H9 (cell line): Measurements from ENCODE around the gene MEG3. TPM values are rescaled to one million over a fixed set of nuclear protein-coding genes. Genes with fewer than 3 reads are reported as not detected.

Experiments used
- DNase-seq: peaks from one replicate; pipeline ENCODE4 v3.0.0-alpha.2; 2017
- H2AFZ ChIP-seq: one replicate; pipeline ENCODE4 v1.6.1; 2013; ENCODE audit warnings: mild to moderate bottlenecking, low read length, control low read depth, moderate library complexity
- H2AK5ac ChIP-seq: 2 replicates; pipeline ENCODE4 v1.6.1; 2013; ENCODE audit warnings: low read length, control low read depth, mixed read lengths; ENCODE audit not compliant: insufficient read length
- H2BK120ac ChIP-seq: one replicate; pipeline ENCODE4 v1.6.1; 2013; ENCODE audit warnings: low read depth, mild to moderate bottlenecking, low read length, control low read depth, inconsistent platforms; ENCODE audit not compliant: poor library complexity, severe bottlenecking
- H2BK12ac ChIP-seq: 2 replicates; pipeline ENCODE4 v1.6.1; 2013; ENCODE audit warnings: low read length, control low read depth, mixed read lengths, low read depth; ENCODE audit not compliant: insufficient read length
- H2BK15ac ChIP-seq: 2 replicates; pipeline ENCODE4 v1.6.1; 2013; ENCODE audit warnings: low read depth, low read length, control low read depth
- H2BK20ac ChIP-seq: one replicate; pipeline ENCODE4 v1.6.1; 2013; ENCODE audit warnings: low read depth, mild to moderate bottlenecking, low read length, control low read depth, inconsistent platforms; ENCODE audit not compliant: poor library complexity, severe bottlenecking
- H2BK5ac ChIP-seq: 2 replicates; pipeline ENCODE4 v1.6.1; 2013; ENCODE audit warnings: low read length, control low read depth, mixed read lengths; ENCODE audit not compliant: insufficient read length
- H3K14ac ChIP-seq: 2 replicates; pipeline ENCODE4 v1.6.1; 2013; ENCODE audit warnings: low read length, control low read depth; ENCODE audit not compliant: insufficient read depth
- H3K18ac ChIP-seq: 2 replicates; pipeline ENCODE4 v1.6.1; 2013; ENCODE audit warnings: low read depth, mild to moderate bottlenecking, mixed read lengths, low read length, control low read depth; ENCODE audit not compliant: insufficient read length
- H3K23ac ChIP-seq: 2 replicates; pipeline ENCODE4 v1.6.1; 2013; ENCODE audit warnings: low read length, control low read depth, mixed read lengths, low read depth; ENCODE audit not compliant: insufficient read length
- H3K23me2 ChIP-seq: 2 replicates; pipeline ENCODE4 v1.6.1; 2013; ENCODE audit warnings: low read depth, mild to moderate bottlenecking, mixed read lengths, low read length, control low read depth; ENCODE audit not compliant: insufficient read length, poor library complexity, severe bottlenecking
- H3K27ac ChIP-seq: 2 replicates; pipeline ENCODE4 v1.5.1; 2013; ENCODE audit warnings: low read length, control low read depth, mixed read lengths, low read depth; ENCODE audit not compliant: insufficient read length
- H3K27me3 ChIP-seq: 2 replicates; pipeline ENCODE4 v1.6.1; 2013; ENCODE audit warnings: low read length, control low read depth, inconsistent platforms; ENCODE audit not compliant: insufficient read depth
- H3K4ac ChIP-seq: 2 replicates; pipeline ENCODE4 v1.6.1; 2013; ENCODE audit warnings: low read depth, mild to moderate bottlenecking, control low read depth, inconsistent platforms, low read length, moderate library complexity
- H3K4me1 ChIP-seq: 2 replicates; pipeline ENCODE4 v1.6.1; 2013; ENCODE audit warnings: low read length, control low read depth, inconsistent platforms; ENCODE audit not compliant: insufficient read depth
- H3K4me2 ChIP-seq: 2 replicates; pipeline ENCODE4 v1.6.1; 2013; ENCODE audit warnings: low read length, control low read depth, mixed read lengths; ENCODE audit not compliant: insufficient read length, insufficient read depth
- H3K56ac ChIP-seq: 2 replicates; pipeline ENCODE4 v1.6.1; 2013; ENCODE audit warnings: low read depth, mild to moderate bottlenecking, mixed read lengths, low read length, control low read depth; ENCODE audit not compliant: insufficient read length
- H3K79me1 ChIP-seq: 2 replicates; pipeline ENCODE4 v1.6.1; 2013; ENCODE audit warnings: low read depth, mild to moderate bottlenecking, moderate library complexity, low read length, control low read depth, inconsistent platforms; ENCODE audit not compliant: insufficient read depth, poor library complexity, severe bottlenecking
- H3K79me2 ChIP-seq: 2 replicates; pipeline ENCODE4 v1.6.1; 2013; ENCODE audit warnings: low read length, control low read depth, inconsistent platforms; ENCODE audit not compliant: insufficient read depth
- H3K9ac ChIP-seq: 2 replicates; pipeline ENCODE4 v1.6.1; 2013; ENCODE audit warnings: low read length, control low read depth, mixed read lengths; ENCODE audit not compliant: insufficient read length; ENCODE audit errors: extremely low read depth
- H3K9me3 ChIP-seq: one replicate; pipeline ENCODE4 v1.6.1; 2013; ENCODE audit warnings: low read depth, low read length, inconsistent platforms; ENCODE audit not compliant: control insufficient read depth
- H3T11ph ChIP-seq: one replicate; pipeline ENCODE4 v1.6.1; 2013; ENCODE audit warnings: mild to moderate bottlenecking, low read length, control low read depth, inconsistent platforms
- H4K20me1 ChIP-seq: one replicate; pipeline ENCODE4 v1.6.1; 2013; ENCODE audit not compliant: control insufficient read depth, insufficient read length, insufficient read depth
- H4K5ac ChIP-seq: 2 replicates; pipeline ENCODE4 v1.6.1; 2013; ENCODE audit warnings: low read depth, mild to moderate bottlenecking, mixed read lengths, low read length, control low read depth; ENCODE audit not compliant: insufficient read length
- H4K8ac ChIP-seq: replicated peaks from 2 replicates; pipeline ENCODE4 v1.6.1; 2013; ENCODE audit warnings: low read length, control low read depth, mixed read lengths, low read depth; ENCODE audit not compliant: insufficient read length
- H4K91ac ChIP-seq: 2 replicates; pipeline ENCODE4 v1.6.1; 2013; ENCODE audit warnings: low read depth, mild to moderate bottlenecking, moderate library complexity, mixed read lengths, low read length, control low read depth; ENCODE audit not compliant: insufficient read length
- H3K27ac Mint-ChIP-seq, 3 experiments: 2 replicates in 2 of 3; 3 replicates in 1 of 3; pipeline ENCODE4 v1.8.0; 2020 to 2021; ENCODE audit warnings: mixed read lengths in 3 of 3, mild to moderate bottlenecking in 1 of 3, moderate library complexity in 1 of 3
- H3K27me3 Mint-ChIP-seq: 2 replicates; pipeline ENCODE4 v1.8.0; 2021; ENCODE audit warnings: low read depth, mild to moderate bottlenecking, moderate library complexity, mixed read lengths
- H3K36me3 Mint-ChIP-seq, 3 experiments: 2 replicates in 2 of 3; 3 replicates in 1 of 3; pipeline ENCODE4 v1.8.0; 2020 to 2021; ENCODE audit warnings: low read depth in 3 of 3, mixed read lengths in 3 of 3; ENCODE audit not compliant: insufficient read depth in 1 of 3
- H3K4me1 Mint-ChIP-seq, 2 experiments: 2 replicates each; pipeline ENCODE4 v1.8.0; 2020; ENCODE audit warnings: mixed read lengths in 2 of 2
- H3K4me3 Mint-ChIP-seq, 2 experiments: 2 replicates in 1 of 2; 3 replicates in 1 of 2; pipeline ENCODE4 v1.8.0; 2020 to 2021; ENCODE audit warnings: mild to moderate bottlenecking in 2 of 2, mixed read lengths in 2 of 2, moderate library complexity in 1 of 2
- H3K9me3 Mint-ChIP-seq, 2 experiments: 2 replicates in 1 of 2; 3 replicates in 1 of 2; pipeline ENCODE4 v1.8.0; 2020; ENCODE audit warnings: mild to moderate bottlenecking in 2 of 2, mixed read lengths in 2 of 2, moderate library complexity in 1 of 2
- WGBS: extraction: QIAGEN DNeasy Blood & Tissue Kit; methylation state at CpG from one replicate; pipeline ENCODE4 v1.1.7; 2013; ENCODE audit warnings: missing lambda C conversion rate, low lambda C conversion rate, mixed read lengths; ENCODE audit not compliant: insufficient read length; ENCODE audit errors: extremely low coverage; 5-methylcytosine and 5-hydroxymethylcytosine counted together
- total RNA-seq: library from RNA; stranded (reverse); gene quantifications from 2 replicates; pipeline ENCODE4 v1.2.1, GENCODE V29; 2021
- TF ChIP-seq, protein P1 (sequence below): fragments of 200-600 bp; sonication (generic); conservative IDR thresholded peaks from 3 replicates; pipeline ENCODE4 v1.8.0; 2021; ENCODE audit warnings: antibody characterized with exemption, mild to moderate bottlenecking

The MEG3 gene
- total RNA-seq, 1 experiment from 2014 or later, result 0.52 TPM

DNA sequence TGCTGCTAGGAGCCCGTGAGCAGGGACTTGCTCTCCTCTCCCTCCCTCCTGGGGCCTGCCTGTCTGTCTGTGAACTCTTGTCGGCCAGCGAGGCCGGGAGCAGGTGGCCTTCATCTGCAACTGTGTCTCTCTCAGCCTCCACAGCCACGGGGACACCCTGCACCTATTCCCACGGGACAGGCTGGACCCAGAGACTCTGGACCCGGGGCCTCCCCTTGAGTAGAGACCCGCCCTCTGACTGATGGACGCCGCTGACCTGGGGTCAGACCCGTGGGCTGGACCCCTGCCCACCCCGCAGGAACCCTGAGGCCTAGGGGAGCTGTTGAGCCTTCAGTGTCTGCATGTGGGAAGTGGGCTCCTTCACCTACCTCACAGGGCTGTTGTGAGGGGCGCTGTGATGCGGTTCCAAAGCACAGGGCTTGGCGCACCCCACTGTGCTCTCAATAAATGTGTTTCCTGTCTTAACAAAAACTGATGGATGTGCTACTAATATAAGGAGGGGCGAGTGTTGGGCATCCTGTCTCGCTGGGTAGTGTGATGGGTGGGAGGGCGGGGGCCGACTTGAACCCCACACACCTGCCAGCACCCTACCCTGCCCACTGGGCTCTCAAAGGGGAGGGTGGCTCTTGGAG is 34.8 kb downstream of the MEG3 start:
- H3K4me1 ChIP-seq, result no peaks in the 10 kb centered on the region
- no peak overlapping the region for H3T11ph ChIP-seq
- no peak overlapping the region for H2BK120ac ChIP-seq
- no peak overlapping the region for H2AK5ac ChIP-seq
- no peak overlapping the region for H4K91ac ChIP-seq
- DNase-seq, result no peak
- no peaks in the 10 kb centered on the region for H3K79me1 ChIP-seq
- no peaks in the 10 kb centered on the region for H3K9me3 ChIP-seq
- H3K23ac ChIP-seq, result no peak overlapping the region
- no peaks in the 10 kb centered on the region; a peak in 2 of 5 replicates for H3K9me3 Mint-ChIP-seq
- no peak overlapping the region for H4K5ac ChIP-seq
- no peaks in the 10 kb centered on the region; a peak in 1 of 7 replicates for H3K36me3 Mint-ChIP-seq
- no peak overlapping the region for H3K4me2 ChIP-seq
- no peak overlapping the region for H3K18ac ChIP-seq
- WGBS, result no CpG with 5 or more reads among the region's 19 CpGs
- no peaks in the 10 kb centered on the region for H3K27me3 ChIP-seq
- H2BK5ac ChIP-seq, result no peak overlapping the region
- H3K79me2 ChIP-seq, result no peaks in the 10 kb centered on the region
- TF ChIP-seq, protein P1, sequence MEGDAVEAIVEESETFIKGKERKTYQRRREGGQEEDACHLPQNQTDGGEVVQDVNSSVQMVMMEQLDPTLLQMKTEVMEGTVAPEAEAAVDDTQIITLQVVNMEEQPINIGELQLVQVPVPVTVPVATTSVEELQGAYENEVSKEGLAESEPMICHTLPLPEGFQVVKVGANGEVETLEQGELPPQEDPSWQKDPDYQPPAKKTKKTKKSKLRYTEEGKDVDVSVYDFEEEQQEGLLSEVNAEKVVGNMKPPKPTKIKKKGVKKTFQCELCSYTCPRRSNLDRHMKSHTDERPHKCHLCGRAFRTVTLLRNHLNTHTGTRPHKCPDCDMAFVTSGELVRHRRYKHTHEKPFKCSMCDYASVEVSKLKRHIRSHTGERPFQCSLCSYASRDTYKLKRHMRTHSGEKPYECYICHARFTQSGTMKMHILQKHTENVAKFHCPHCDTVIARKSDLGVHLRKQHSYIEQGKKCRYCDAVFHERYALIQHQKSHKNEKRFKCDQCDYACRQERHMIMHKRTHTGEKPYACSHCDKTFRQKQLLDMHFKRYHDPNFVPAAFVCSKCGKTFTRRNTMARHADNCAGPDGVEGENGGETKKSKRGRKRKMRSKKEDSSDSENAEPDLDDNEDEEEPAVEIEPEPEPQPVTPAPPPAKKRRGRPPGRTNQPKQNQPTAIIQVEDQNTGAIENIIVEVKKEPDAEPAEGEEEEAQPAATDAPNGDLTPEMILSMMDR, result no peak
- H4K20me1 ChIP-seq, result no peaks in the 10 kb centered on the region
- no peak overlapping the region for H4K8ac ChIP-seq
- no peak overlapping the region for H3K14ac ChIP-seq
- H3K9ac ChIP-seq, result no peak overlapping the region
- H2BK20ac ChIP-seq, result no peak overlapping the region
- peaks cover 16% of the 10 kb centered on the region for H3K27me3 Mint-ChIP-seq
- H3K4ac ChIP-seq, result no peak overlapping the region
- H2BK12ac ChIP-seq, result no peak overlapping the region
- no peak overlapping the region for H3K27ac Mint-ChIP-seq
- no peak overlapping the region for H3K56ac ChIP-seq
- H3K27ac ChIP-seq, result no peak overlapping the region
- no peak overlapping the region for H2AFZ ChIP-seq
- no peaks in the 10 kb centered on the region for H3K23me2 ChIP-seq
- no peaks in the 10 kb centered on the region; a peak in 2 of 4 replicates for H3K4me1 Mint-ChIP-seq
- no peak overlapping the region for H2BK15ac ChIP-seq
- no peak overlapping the region; a peak in 1 of 5 replicates for H3K4me3 Mint-ChIP-seq
